Esophagus muscularis mucosa (tissue), 3 donors: ENCODE data around the gene TCF21.

ENCODE experiments used
- POLR2A ChIP-seq: fragments of 450-650 bp; IDR thresholded peaks from one replicate; pipeline ENCODE4 v1.6.1; 2017; ENCODE audit warnings: antibody characterized with exemption, moderate library complexity, mild to moderate bottlenecking, low read depth
- POLR2AphosphoS5 ChIP-seq, 2 donors: sonication (generic); formaldehyde crosslinking; IDR thresholded peaks; one replicate each; pipeline ENCODE4 v1.6.1; 2017; ENCODE audit warnings: antibody characterized with exemption in 2 of 2
- TF ChIP-seq, protein P1 (sequence below), 3 experiments: fragments of 200-600 bp in 2 of 3; fragments of 450-650 bp in 1 of 3; sonication (generic) in 2 of 3; IDR thresholded peaks; one replicate each; pipeline ENCODE4 v1.5.1; 2017 to 2019; ENCODE audit warnings: antibody characterized with exemption in 3 of 3, mild to moderate bottlenecking in 2 of 3, moderate library complexity in 1 of 3

DNA sequence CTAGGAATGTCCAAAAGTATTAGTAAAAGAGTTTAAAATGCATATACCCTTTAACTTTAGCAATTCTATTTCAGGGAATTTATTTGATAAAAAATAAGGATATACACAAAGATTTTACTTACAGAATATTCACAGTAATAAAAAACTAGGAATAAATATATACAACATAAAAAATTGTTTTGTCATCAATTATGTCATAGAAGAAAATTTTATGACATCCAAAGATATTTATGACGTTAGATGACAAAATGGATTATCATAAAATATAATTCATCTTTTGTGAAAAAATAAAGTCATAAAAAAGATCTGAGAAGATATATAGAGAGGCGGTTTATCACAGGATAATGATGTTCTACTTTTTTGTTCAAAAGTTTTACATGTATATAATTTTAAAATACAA lies 32.0 kb upstream of the TCF21 start:
- TF ChIP-seq POLR2A (no peak), POLR2AphosphoS5 (IDR thresholded peaks at IDR 0.05) (no peak)
- TF ChIP-seq, protein P1, sequence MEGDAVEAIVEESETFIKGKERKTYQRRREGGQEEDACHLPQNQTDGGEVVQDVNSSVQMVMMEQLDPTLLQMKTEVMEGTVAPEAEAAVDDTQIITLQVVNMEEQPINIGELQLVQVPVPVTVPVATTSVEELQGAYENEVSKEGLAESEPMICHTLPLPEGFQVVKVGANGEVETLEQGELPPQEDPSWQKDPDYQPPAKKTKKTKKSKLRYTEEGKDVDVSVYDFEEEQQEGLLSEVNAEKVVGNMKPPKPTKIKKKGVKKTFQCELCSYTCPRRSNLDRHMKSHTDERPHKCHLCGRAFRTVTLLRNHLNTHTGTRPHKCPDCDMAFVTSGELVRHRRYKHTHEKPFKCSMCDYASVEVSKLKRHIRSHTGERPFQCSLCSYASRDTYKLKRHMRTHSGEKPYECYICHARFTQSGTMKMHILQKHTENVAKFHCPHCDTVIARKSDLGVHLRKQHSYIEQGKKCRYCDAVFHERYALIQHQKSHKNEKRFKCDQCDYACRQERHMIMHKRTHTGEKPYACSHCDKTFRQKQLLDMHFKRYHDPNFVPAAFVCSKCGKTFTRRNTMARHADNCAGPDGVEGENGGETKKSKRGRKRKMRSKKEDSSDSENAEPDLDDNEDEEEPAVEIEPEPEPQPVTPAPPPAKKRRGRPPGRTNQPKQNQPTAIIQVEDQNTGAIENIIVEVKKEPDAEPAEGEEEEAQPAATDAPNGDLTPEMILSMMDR (IDR thresholded peaks at IDR 0.05), result no peak
